Mammary epithelial cell (primary cell): ENCODE measurements around the gene URB2.

Experiments
- CTCF ChIP-seq, 2 donors: IDR thresholded peaks in 1 of 2; conservative IDR thresholded peaks in 1 of 2; 2 replicates each; pipeline ENCODE4 v1.5.1; 2011 to 2012; ENCODE audit warnings: inconsistent platforms in 2 of 2, low read length in 2 of 2, mild to moderate bottlenecking in 2 of 2, control low read depth in 1 of 2, low read depth in 1 of 2; ENCODE audit not compliant: insufficient read depth in 1 of 2; ENCODE audit errors: extremely low read depth in 1 of 2
- EZH2 ChIP-seq: IDR thresholded peaks from 2 replicates; pipeline ENCODE4 v1.6.1; 2012; ENCODE audit warnings: low read length, inconsistent platforms, borderline replicate concordance

GRCh38 chr1:229629261-229629660, 3.2 kb downstream of the URB2 start:
- no peak for TF ChIP-seq CTCF (conservative IDR thresholded peaks at IDR 0.05 in 1 of 2, IDR thresholded peaks at IDR 0.05 in 1 of 2; ENCODE audit: extremely low read depth in 1 of 2, insufficient read depth in 1 of 2, low read depth in 1 of 2, low read length in 2 of 2)
- no peak for TF ChIP-seq EZH2
